Measurements from ENCODE around the gene RYR1.

RYR1 gene

GRCh38 chr19:38433268-38433733, at the start of gene RYR1:
Gene RYR1 (plus strand): TSS chr19:38433691. CDS start chr19:38433830, 139 bp downstream.
- DNase-seq = peak; percentile 44

- no peak for DNase-seq
These were observed 49.7 kb upstream of the RYR1 start for GRCh38 chr19:38383743-38384142.

- DNase-seq = no peak
These were observed 49.1 kb upstream of the RYR1 start for GRCh38 chr19:38384209-38385027.

GRCh38 chr19:38385057-38385803, 48.3 kb upstream of the RYR1 start:
- DNase-seq = no peak

- peak; percentile 42 for DNase-seq
These were observed 47.7 kb upstream of the RYR1 start for GRCh38 chr19:38385804-38386257.

- DNase-seq = peak; percentile 51
These were observed 47.1 kb upstream of the RYR1 start for GRCh38 chr19:38386300-38386970.

GRCh38 chr19:38386971-38387549, 46.4 kb upstream of the RYR1 start:
- DNase-seq = no peak

- peak; percentile 89 for DNase-seq
These were observed 45.7 kb upstream of the RYR1 start, which contains the start of gene GGN for GRCh38 chr19:38387550-38388348. Gene GGN (minus strand): TSS chr19:38388034. CDS start chr19:38387261, 773 bp downstream.

- no peak for DNase-seq
These were observed 45.0 kb upstream of the RYR1 start, which contains the start of gene SPRED3 for GRCh38 chr19:38388349-38389100. Gene SPRED3 (plus strand): TSS chr19:38388697. CDS start chr19:38390303, 1,606 bp downstream.

- DNase-seq = peak; percentile 69
These were observed 44.2 kb upstream of the RYR1 start for GRCh38 chr19:38389101-38389925.

- DNase-seq = no peak
These were observed 43.2 kb upstream of the RYR1 start for GRCh38 chr19:38389957-38390924.

- DNase-seq = no peak
These were observed 41.5 kb upstream of the RYR1 start for GRCh38 chr19:38391911-38392464.

GRCh38 chr19:38392707-38393308, 40.7 kb upstream of the RYR1 start:
- DNase-seq = no peak

GRCh38 chr19:38394488-38394887, 39.0 kb upstream of the RYR1 start:
- DNase-seq = peak; percentile 64

GRCh38 chr19:38395381-38396114, 37.9 kb upstream of the RYR1 start:
- no peak for DNase-seq

- no peak for DNase-seq
These were observed 34.4 kb upstream of the RYR1 start for GRCh38 chr19:38399081-38399480.

GRCh38 chr19:38399537-38399936, 34.0 kb upstream of the RYR1 start:
- DNase-seq = no peak

Data from retina (tissue), 1 donor.